NT2/D1 (cell line): ENCODE data around the gene MMP1.

Source experiments
- DNase-seq: peaks from one replicate; pipeline ENCODE4 v3.0.0-alpha.2; 2011; ENCODE audit warnings: low read depth, low spot score
- H3K27me3 ChIP-seq: 2 replicates; pipeline ENCODE4 v1.6.0; 2011; ENCODE audit warnings: mild to moderate bottlenecking; ENCODE audit not compliant: insufficient read length, insufficient read depth
- H3K36me3 ChIP-seq: 2 replicates; pipeline ENCODE4 v1.6.1; 2011; ENCODE audit warnings: mild to moderate bottlenecking, low read length, mixed read lengths; ENCODE audit not compliant: insufficient read depth, insufficient read length
- H3K4me1 ChIP-seq: 2 replicates; pipeline ENCODE4 v1.5.1; 2011; ENCODE audit not compliant: insufficient read depth, insufficient read length
- H3K4me3 ChIP-seq: 2 replicates; pipeline ENCODE4 v1.5.1; 2011; ENCODE audit warnings: low read depth; ENCODE audit not compliant: insufficient read length
- H3K9ac ChIP-seq: 2 replicates; pipeline ENCODE4 v1.6.0; 2011; ENCODE audit warnings: low read depth; ENCODE audit not compliant: insufficient read length
- H3K9me3 ChIP-seq: 2 replicates; pipeline ENCODE4 v1.5.1; 2011; ENCODE audit warnings: mild to moderate bottlenecking, low read length; ENCODE audit not compliant: insufficient read depth
- SUZ12 ChIP-seq: IDR thresholded peaks from 2 replicates; pipeline ENCODE4 v1.6.1; 2011; ENCODE audit not compliant: insufficient read length, insufficient read depth; ENCODE audit errors: extremely low read depth
- YY1 ChIP-seq: IDR thresholded peaks from 2 replicates; pipeline ENCODE4 v1.6.1; 2011; ENCODE audit not compliant: insufficient read length, insufficient read depth
- ZNF274 ChIP-seq: IDR thresholded peaks from 2 replicates; pipeline ENCODE4 v1.6.1; 2011; ENCODE audit warnings: mild to moderate bottlenecking, low read depth, low read length

MMP1 gene

GRCh38 chr11:102836290-102836875 is 38.4 kb upstream of the MMP1 start:
- H3K9me3 ChIP-seq, result no peaks in the 10 kb centered on the region
- TF ChIP-seq ZNF274 (no peak), SUZ12 (no peak), YY1 (no peak)
- no peak overlapping the region for H3K4me3 ChIP-seq

GRCh38 chr11:102833731-102834130 is 35.8 kb upstream of the MMP1 start:
- Histone ChIP-seq H3K36me3 (no peaks in the 10 kb centered on the region), H3K9me3 (no peaks in the 10 kb centered on the region), H3K4me3 (no peak overlapping the region), H3K9ac (no peak overlapping the region), H3K4me1 (no peaks in the 10 kb centered on the region), H3K27me3 (no peaks in the 10 kb centered on the region)
- no peak for DNase-seq
- no peak for TF ChIP-seq ZNF274
- TF ChIP-seq YY1, result no peak
- TF ChIP-seq SUZ12, result no peak

More at GRCh38 chr11:102836290-102836875, 38.4 kb upstream of the MMP1 start:
- no peaks in the 10 kb centered on the region for H3K36me3 ChIP-seq
- no peak overlapping the region for H3K9ac ChIP-seq
- no peaks in the 10 kb centered on the region for H3K27me3 ChIP-seq
- no peaks in the 10 kb centered on the region for H3K4me1 ChIP-seq
- no peak for DNase-seq

- TF ChIP-seq ZNF274 (no peak), YY1 (no peak), SUZ12 (no peak)
- H3K36me3 ChIP-seq, result no peaks in the 10 kb centered on the region
- H3K9me3 ChIP-seq, result no peaks in the 10 kb centered on the region
- DNase-seq, result no peak
- H3K27me3 ChIP-seq, result no peaks in the 10 kb centered on the region
- no peak overlapping the region for H3K9ac ChIP-seq
- H3K4me3 ChIP-seq, result no peak overlapping the region
- no peaks in the 10 kb centered on the region for H3K4me1 ChIP-seq
Observed at GRCh38 chr11:102832612-102833011, 34.7 kb upstream of the MMP1 start.

GRCh38 chr11:102831489-102832440 is 33.8 kb upstream of the MMP1 start:
- no peaks in the 10 kb centered on the region for H3K27me3 ChIP-seq
- no peak overlapping the region for H3K9ac ChIP-seq
- no peaks in the 10 kb centered on the region for H3K4me1 ChIP-seq
- TF ChIP-seq ZNF274 (no peak), SUZ12 (no peak), YY1 (no peak)
- DNase-seq, result no peak
- no peak overlapping the region for H3K4me3 ChIP-seq
- H3K9me3 ChIP-seq, result no peaks in the 10 kb centered on the region
- no peaks in the 10 kb centered on the region for H3K36me3 ChIP-seq

GRCh38 chr11:102831128-102831488 is 33.1 kb upstream of the MMP1 start:
- no peak overlapping the region for H3K4me3 ChIP-seq
- H3K27me3 ChIP-seq, result no peaks in the 10 kb centered on the region
- no peak for DNase-seq
- no peaks in the 10 kb centered on the region for H3K36me3 ChIP-seq
- H3K4me1 ChIP-seq, result no peaks in the 10 kb centered on the region
- H3K9ac ChIP-seq, result no peak overlapping the region
- H3K9me3 ChIP-seq, result no peaks in the 10 kb centered on the region
- TF ChIP-seq SUZ12, result no peak
- TF ChIP-seq ZNF274, result no peak
- no peak for TF ChIP-seq YY1

- H3K27me3 ChIP-seq, result no peaks in the 10 kb centered on the region
- H3K4me1 ChIP-seq, result no peaks in the 10 kb centered on the region
- H3K36me3 ChIP-seq, result no peaks in the 10 kb centered on the region
- no peak overlapping the region for H3K4me3 ChIP-seq
- no peak overlapping the region for H3K9ac ChIP-seq
- H3K9me3 ChIP-seq, result no peaks in the 10 kb centered on the region
- DNase-seq, result no peak
- TF ChIP-seq YY1 (no peak), ZNF274 (no peak), SUZ12 (no peak)
Observed at GRCh38 chr11:102830001-102830727, 32.2 kb upstream of the MMP1 start.
